GM19395 (cell line): ENCODE data around the gene OCA2.
"Not testable (repeated sequence)": the region's sequence is repeated elsewhere in the genome, so short reads cannot be mapped to it uniquely, and the experiment has no call there.

Source experiments
- ATAC-seq: cut with Tn5 transposase; IDR thresholded peaks from one replicate; pipeline ENCODE4 v1.9.1; 2021; ENCODE audit warnings: mild to moderate bottlenecking, moderate library complexity; ENCODE audit not compliant: unreplicated experiment

Gene OCA2

DNA sequence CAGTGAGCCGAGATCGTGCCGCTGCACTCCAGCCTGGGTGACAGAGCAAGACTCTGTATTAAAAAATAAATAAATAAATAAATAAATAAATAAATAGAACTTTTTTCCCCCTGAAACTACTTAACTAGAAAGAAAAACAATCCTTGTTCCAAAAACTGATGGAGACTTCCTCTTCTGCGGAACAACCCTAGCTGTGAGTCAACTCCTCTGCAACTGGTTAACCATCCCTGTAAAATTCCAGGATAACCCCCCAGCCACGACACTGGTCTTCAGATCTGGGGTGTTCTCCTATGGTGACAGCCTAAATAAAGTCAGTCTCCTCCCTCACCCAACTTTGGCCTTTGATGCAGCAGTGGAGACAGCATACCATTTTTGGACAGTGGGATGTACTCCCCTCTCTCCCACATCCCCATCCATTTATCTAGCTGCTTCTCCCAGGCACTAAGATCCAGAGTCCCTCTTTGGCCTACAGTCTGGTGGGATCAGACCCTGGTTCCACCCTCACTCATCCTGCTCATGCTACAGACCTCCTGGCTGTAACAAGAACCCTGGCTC, 352.6 kb downstream of the OCA2 start:
- no peak for ATAC-seq

DNA sequence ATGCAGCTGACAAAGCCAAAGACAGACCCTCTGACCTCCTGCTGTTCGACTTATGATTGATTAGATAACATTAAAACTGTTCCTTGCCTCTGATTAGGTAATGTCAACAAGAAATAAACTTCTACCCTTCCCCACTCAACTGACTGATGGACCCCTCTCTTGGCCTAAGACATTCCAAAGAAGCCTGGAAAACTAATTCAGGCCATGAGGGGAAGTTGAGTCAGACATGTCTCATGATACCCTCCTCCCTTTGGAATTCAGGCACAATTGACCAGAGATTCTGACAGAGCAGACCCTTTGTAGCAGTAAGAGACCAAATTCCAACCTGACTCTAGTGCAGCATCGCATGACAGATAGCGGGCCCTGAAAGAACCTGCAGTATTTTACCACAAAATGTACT, 354.5 kb downstream of the OCA2 start:
- ATAC-seq = no peak

DNA sequence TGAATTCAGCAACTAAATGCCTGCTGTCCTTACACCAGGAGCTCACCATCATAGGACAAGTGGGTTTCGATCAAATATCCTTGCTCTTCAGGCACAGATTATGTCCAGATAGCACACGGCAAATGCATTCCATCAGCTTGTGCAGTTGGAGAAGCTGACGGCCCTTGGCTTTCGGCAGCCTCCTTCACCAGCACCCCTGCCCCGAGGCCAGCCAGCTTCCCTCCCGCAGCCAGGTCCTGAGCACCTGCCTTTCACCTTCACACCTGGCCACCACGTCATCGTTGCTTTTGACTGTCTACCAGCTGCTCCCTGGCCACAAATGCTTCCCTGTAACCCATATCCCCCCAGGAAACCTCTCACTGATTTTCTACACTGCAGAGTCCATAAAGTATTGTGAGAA, 355.5 kb downstream of the OCA2 start:
- ATAC-seq = no peak

DNA sequence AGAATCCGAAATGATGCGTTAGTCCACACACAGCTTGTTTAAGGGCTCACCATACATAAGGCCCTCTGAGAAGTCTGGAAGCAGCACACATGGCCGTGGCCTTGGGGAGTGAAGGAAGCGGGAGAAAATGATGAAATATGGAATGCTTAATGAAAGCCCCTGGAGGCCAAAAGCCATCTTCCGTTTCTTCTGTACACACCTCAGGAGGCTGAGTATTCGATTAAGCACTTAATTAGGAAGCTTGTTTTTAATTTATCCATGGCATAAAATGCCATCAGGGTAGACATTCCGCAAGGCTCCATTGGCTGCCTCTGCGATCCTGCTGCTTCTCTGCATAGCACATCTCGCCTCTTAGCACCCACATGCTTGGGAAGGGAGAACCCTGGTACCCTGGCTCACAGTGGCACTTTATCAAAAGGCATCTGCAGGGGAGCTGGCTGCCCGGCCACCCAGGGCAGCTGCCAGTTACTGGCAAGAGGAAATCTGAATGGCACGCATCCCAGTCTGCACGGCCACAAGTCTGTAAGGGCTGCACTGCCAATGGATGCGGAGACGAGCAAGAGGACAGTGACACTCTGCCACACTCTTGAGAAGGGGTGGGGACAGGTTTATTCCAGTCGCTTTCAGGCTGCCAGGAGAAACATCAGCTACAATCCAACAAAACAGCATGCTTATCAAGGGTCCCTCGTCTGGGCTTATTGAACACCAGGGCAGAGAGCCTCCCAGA, 356.2 kb downstream of the OCA2 start:
- no peak for ATAC-seq

DNA sequence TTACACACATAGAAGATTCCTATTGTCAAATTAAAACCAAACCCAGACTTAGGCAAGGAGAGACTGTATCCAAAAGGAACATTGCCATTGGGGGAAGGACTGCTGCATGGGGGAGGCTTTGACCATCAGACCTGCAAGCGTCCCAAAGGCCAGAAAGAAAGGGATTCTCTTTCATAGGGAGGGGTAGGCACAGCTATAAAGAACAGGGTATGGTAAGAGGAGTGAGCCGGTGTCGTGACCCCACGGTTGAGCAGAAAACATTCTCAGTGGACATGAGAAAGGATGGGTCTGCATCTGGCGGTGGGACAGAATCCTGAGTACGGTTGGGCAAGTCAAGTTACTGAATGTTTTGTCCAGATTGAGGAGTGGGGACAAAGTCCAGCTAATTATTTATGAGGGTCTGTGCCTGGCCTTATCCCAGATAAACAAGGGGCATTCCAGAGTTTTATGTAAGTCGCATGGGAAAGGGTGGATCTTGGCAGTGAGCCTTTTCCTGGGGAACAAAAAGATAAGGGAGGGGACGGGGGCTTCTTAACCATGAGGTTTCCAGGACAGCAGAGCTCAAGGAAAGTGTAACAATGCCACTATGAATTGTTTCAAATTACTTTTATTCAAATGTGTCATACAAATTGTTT, 357.8 kb downstream of the OCA2 start:
- no peak for ATAC-seq

DNA sequence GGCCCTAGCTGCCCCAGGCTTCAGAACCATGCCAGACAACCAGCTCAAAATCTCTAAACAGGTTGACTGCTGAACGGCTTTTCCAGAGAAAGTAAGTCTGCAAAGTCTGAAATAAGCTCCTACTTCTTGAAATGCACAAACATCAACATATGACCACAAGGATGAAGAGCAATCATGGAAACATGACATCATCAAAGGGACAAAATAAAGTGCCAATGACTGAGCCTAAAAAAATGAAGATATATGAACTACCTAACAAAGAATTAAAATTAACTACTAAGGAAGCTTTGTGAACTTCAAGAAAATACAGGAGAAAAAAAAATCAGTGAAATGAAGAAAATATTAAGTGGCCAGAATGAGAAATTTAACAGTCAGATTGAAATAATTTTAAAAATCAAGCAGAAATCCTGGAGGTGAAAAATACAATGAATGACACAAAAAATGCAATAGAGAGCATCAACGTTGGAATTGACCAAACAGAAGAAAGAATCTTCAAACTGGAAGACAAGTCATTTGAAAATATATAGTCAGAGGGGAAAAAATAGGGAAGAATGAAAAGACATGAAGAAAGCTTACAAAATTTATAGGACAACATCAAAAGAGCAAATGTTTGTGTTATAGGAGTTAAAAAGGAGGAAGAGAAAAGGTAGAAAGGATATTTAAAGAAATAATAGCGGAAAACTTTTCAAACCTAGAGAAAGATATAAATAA, 364.2 kb downstream of the OCA2 start:
- ATAC-seq = no peak

DNA sequence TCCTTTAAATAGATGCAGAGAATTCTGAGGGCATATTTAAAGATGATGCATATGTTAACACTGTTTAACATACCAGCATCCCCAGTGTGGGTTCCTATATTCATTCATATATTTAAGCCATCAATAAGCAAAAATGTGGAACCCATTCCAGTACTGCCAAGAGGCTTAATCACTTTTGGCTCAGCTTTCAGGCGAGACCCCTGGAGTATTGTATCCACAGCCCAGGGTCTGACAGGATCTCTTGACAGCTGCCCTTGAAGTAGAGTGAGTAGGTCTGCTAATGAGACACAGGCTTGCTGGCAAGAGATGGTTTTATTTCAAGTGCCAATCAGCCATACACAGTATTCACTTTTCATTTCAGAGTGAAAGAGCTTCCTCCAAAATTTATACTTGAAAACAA, 367.3 kb downstream of the OCA2 start:
- no peak for ATAC-seq

DNA sequence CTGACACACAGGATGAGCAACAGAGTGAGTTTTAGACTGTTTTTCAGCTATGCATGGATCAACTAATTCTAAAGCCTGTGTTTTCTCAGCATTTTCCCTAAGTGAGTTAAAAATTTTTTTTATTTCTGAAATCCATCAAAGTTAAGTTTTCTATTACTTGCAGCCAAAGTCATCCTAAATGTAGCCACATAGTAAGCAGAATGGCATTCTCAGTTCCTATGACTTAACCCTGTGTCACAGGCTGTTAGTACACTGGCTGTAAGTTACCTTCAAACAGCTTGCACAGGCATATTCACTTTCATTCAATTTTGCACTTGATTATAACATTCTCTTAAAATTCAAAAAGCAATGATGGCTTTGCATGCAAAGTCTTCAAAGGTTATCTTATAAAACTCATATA, 368.2 kb downstream of the OCA2 start:
- ATAC-seq = no peak

DNA sequence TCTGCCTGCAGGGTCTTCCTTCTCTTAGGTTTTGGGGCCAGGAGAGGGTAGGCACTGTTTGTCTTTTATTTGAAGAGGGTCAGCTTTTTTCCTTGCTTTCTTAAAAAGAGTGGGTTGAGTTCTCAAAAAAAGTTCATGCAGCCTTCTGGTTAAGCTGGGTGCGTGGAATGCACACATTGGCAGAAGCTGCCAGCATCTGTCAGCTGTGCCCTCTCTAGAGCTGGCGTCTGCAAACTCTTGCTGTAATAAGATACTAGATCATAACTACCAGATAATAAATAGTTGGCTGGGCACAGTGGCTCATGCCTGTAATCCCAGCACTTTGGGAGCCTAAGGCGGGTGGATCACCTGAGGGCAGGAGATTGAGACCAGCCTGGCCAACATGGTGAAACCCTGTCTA, 373.4 kb downstream of the OCA2 start:
- no peak for ATAC-seq

DNA sequence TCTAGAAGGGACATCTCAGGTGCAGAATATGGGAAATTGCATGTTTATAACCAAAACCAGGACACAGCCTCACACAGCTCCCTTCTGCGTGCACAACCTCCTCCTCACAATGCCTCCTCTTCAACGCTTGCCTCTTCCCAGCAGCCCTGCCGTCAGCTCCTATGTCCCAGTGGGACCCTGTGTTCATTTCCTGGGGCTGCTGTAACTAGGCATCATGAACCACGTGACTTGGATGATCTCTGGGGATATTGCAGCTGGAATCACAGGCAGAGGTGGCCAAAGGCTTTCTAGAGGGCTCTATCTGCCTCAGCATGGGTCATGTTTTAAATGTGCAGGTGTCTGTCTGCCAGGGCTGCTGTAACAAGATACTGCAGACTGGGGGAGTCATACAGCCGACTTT, 375.3 kb downstream of the OCA2 start:
- ATAC-seq = no peak

DNA sequence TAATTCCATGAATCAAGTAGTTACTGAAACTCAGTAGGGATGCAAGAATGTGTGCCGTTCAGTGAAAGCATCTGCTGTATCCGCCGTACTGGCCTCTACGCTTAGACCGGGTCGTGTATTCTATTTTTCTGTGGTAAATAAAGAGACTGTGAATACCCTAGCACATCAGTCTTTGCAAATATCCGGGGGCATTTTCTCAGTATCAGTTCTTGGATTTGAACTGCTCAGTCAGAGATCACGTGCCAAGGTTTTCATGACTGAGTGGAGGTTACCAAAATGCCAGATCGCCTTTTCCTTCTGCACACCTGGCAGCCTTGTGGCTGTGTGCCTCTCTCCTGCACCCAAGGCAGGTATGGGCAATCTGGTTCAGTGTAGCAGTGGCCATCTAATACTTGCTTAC, 377.0 kb downstream of the OCA2 start:
- ATAC-seq = no peak

DNA sequence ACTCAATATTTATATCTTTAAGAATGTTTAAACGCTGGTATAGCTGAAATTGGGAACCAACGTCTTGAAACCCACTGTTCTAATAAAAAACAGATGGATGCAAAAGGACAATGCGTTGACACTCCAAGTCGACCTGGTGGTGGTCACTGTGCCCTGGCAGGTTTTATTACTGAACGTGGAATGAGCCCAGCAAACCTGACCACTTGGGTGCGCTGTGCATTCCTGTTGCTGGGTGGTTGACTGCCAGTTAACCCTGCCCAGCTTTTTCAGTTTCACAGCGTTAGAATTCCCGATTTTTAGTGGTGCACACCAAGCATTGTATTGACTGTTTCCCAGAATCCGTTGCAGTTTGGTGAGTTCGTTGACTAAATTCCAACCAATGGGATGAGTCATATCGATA, 384.4 kb downstream of the OCA2 start:
- ATAC-seq = no peak

DNA sequence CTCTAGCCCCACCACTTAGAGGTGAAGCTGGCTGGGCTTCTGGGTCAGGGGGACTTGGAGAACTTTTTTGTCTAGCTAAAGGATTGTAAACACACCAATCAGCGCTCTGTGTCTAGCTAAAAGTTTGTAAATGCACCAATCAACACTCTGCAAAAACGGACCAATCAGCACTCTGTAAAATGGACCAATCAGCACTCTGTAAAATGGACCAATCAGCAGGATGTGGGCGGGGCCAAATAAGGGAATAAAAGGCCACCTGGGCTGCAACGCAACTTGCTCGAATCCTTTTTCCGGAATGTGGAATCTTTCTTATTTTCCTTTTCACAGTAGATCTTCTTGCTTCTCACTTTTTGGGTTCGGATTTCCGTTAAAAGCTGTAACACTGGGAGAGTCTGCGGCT, 385.3 kb downstream of the OCA2 start:
- not testable (repeated sequence) for ATAC-seq

DNA sequence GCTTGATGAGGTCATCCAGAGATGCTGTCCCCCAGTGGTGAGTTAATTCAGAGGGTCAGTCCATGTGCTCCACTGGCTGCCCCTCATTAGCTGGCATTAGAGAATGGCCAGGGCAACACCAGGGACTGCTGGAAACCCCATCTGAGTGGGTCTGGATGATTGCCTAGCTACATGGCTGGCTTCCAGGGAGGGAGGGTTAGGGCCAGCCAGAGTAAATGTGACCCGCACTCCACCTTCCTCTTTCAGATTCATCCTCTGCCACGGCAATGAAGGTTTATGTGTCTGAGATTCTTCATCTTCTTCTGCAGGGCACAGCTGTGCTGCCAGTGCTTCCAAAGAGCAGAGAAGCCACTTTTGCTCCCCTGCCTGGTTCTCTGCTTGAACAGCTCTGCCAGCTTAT, 391.9 kb downstream of the OCA2 start:
- ATAC-seq = no peak

DNA sequence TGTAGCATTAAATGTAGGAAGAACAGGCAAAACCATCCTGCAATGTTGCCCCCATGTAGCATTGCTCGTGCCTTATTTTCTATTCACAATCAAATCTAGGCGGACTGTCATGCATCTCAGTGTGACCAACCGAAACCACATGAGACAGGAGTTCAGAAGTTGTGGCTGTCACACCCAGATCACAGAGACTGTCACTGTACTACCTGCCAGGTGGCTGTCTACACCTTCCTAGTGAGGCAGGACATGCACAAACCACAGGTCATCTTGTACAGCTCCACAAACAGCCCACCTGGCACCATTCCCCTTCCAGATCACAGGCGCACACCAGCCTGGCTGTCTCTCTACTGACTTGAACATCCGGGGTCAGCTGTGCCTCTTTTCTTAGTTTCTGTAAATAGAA, 392.8 kb downstream of the OCA2 start:
- no peak for ATAC-seq

DNA sequence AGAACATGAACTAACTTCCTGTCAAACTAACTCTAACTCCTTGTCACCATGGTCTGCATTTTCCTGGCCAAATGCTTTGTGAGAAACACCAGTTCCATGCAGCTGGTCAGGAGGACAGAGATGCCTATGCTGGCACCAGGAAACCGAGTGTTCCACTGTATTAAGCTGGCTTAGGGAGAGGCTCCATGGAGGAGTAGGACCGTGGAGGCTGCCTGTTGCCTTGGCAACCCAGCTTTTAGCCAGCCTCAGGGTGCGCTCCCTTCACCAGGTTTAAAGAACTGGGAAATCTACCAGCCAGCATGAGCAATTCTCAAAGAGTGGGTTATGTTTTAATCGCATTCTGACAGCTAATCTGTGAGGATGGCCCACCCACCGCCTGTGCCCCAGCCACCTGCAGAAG, 394.1 kb downstream of the OCA2 start:
- no peak for ATAC-seq
